HCT116 (cell line): ENCODE data around the gene IPO5. TPM values are rescaled to one million over a fixed set of nuclear protein-coding genes. Genes with fewer than 3 reads are reported as not detected.
A peak's percentile ranks its signal among the peaks of the same experiment; 100 is the strongest.

Experiments used
- ATAC-seq: fragments of 200-7000 bp; cut with Tn5 transposase; 2 replicates; pipeline ENCODE4 v1.9.1; 2020; ENCODE audit warnings: mild to moderate bottlenecking, moderate library complexity
- BruUV-seq: library from RNA; stranded (reverse); fragments of 400-500 nt; replicated peaks from 2 replicates; lab custom pipeline; 2021; lab: Mats Ljungman, UMichigan
- CTCF ChIA-PET: fragments of 300-600 bp; sonication (Branson Sonifier 250); formaldehyde crosslinking; loops from one replicate; lab custom pipeline; 2021; ENCODE audit warnings: antibody characterized with exemption; lab: Charles Lee
- POLR2A ChIA-PET: fragments of 300-600, 350-600 bp; sonication (Branson Sonifier 250); formaldehyde crosslinking; loops from one replicate; lab custom pipeline; 2021; ENCODE audit warnings: antibody characterized with exemption; lab: Charles Lee
- RAD21 ChIA-PET, 2 experiments: fragments of 300-600 bp; sonication (Branson Sonifier 250); formaldehyde crosslinking; loops; one replicate each; lab custom pipeline; 2023; ENCODE audit warnings: low total read pairs in 2 of 2; ENCODE audit not compliant: uncharacterized antibody in 2 of 2, unreplicated experiment in 2 of 2, low non-redundant PET in 1 of 2; lab: Charles Lee
- DNase-seq: peaks from one replicate; pipeline ENCODE4 v3.0.0-alpha.2; 2010; ENCODE audit warnings: low read depth, low spot score
- H2AFZ ChIP-seq: fragments of 200-600 bp; shearing (Covaris generic), sonication (generic); 2 replicates; pipeline ENCODE4 v1.6.1; 2017; ENCODE audit warnings: low read depth, mixed run types, mixed read lengths, antibody characterized with exemption, low read length; ENCODE audit not compliant: poor library complexity, severe bottlenecking
- H3K27ac ChIP-seq: 2 replicates; pipeline ENCODE4 v1.5.1; 2012; ENCODE audit warnings: low read depth, low read length
- H3K27me3 ChIP-seq: fragments of 200-600 bp; sonication (generic); 2 replicates; pipeline ENCODE4 v1.6.1; 2016; ENCODE audit warnings: mixed run types, low read length, mixed read lengths; ENCODE audit not compliant: insufficient read depth
- H3K36me3 ChIP-seq, 2 experiments: fragments of 200-500 bp in 1 of 2; fragments of 200-600 bp in 1 of 2; sonication (Bioruptor generic) in 1 of 2; sonication (generic) in 1 of 2; 2 replicates each; pipeline versions ENCODE4 v1.5.1 to v1.6.1; 2014 to 2016; ENCODE audit warnings: low read length in 2 of 2, inconsistent platforms in 1 of 2, mixed read lengths in 1 of 2, mixed run types in 1 of 2; ENCODE audit not compliant: insufficient read depth in 2 of 2, control insufficient read depth in 1 of 2
- H3K4me1 ChIP-seq, 2 experiments: fragments of 200-600 bp in 1 of 2; sonication (generic) in 1 of 2; 2 replicates each; pipeline versions ENCODE4 v1.5.1 to v1.6.1; 2012 to 2017; ENCODE audit warnings: low read length in 2 of 2, inconsistent platforms in 1 of 2, mild to moderate bottlenecking in 1 of 2, mixed read lengths in 1 of 2, mixed run types in 1 of 2, moderate library complexity in 1 of 2; ENCODE audit not compliant: insufficient read depth in 2 of 2, control insufficient read depth in 1 of 2
- H3K4me2 ChIP-seq: fragments of 200-600 bp; sonication (generic); 2 replicates; pipeline ENCODE4 v1.6.1; 2017; ENCODE audit warnings: mixed run types, low read length, mixed read lengths
- H3K4me3 ChIP-seq, 2 experiments: fragments of 200-600 bp in 1 of 2; sonication (generic) in 1 of 2; replicated peaks in 1 of 2; 2 replicates each; pipeline ENCODE4 v1.5.1; 2011 to 2016; ENCODE audit warnings: low read length in 2 of 2, control low read depth in 1 of 2, low read depth in 1 of 2, mild to moderate bottlenecking in 1 of 2, mixed read lengths in 1 of 2, mixed run types in 1 of 2
- H3K79me2 ChIP-seq: fragments of 200-600 bp; sonication (generic); 2 replicates; pipeline ENCODE4 v1.6.1; 2017; ENCODE audit warnings: mild to moderate bottlenecking, mixed run types, low read length, moderate library complexity, mixed read lengths; ENCODE audit not compliant: insufficient read depth
- H3K9ac ChIP-seq: fragments of 200-600 bp; sonication (generic); 2 replicates; pipeline ENCODE4 v1.6.1; 2016; ENCODE audit warnings: low read length, mixed read lengths
- H3K9me2 ChIP-seq: fragments of 200-600 bp; sonication (generic), shearing (Covaris generic); 2 replicates; pipeline ENCODE4 v1.6.1; 2017; ENCODE audit warnings: mixed run types, mild to moderate bottlenecking, moderate library complexity; ENCODE audit not compliant: insufficient read depth
- H3K9me3 ChIP-seq, 2 experiments: fragments of 200-500 bp in 1 of 2; fragments of 200-600 bp in 1 of 2; sonication (Bioruptor generic) in 1 of 2; sonication (generic) in 1 of 2; 2 replicates each; pipeline ENCODE4 v1.6.1; 2014 to 2017; ENCODE audit warnings: low read length in 2 of 2, mixed read lengths in 2 of 2, inconsistent platforms in 1 of 2, low read depth in 1 of 2, mild to moderate bottlenecking in 1 of 2, mixed run types in 1 of 2, moderate library complexity in 1 of 2; ENCODE audit not compliant: control insufficient read depth in 1 of 2, insufficient read depth in 1 of 2
- H4K20me1 ChIP-seq: fragments of 200-600 bp; sonication (generic), shearing (Covaris generic); 2 replicates; pipeline ENCODE4 v1.6.1; 2017; ENCODE audit warnings: mixed run types, mild to moderate bottlenecking, moderate library complexity; ENCODE audit not compliant: insufficient read depth
- RAD21 ChIP-seq: IDR thresholded peaks from 2 replicates; pipeline ENCODE4 v1.6.1; 2012; ENCODE audit warnings: low read depth, mild to moderate bottlenecking
- REST ChIP-seq: IDR thresholded peaks from 2 replicates; pipeline ENCODE4 v1.6.1; 2012; ENCODE audit warnings: low read depth
- intact Hi-C: fragments of 100-400 bp; cut with micrococcal nuclease; formaldehyde crosslinking; loops from 2 replicates; pipeline ENCODE4 v1.10.0; 2022
- total RNA-seq: library from RNA; stranded (reverse); gene quantifications from one replicate; pipeline ENCODE4 v1.2.1, GENCODE V29; 2021; ENCODE audit not compliant: unreplicated experiment
- TF ChIP-seq, protein P1 (sequence below): IDR thresholded peaks from 2 replicates; pipeline ENCODE4 v1.6.1; 2011; ENCODE audit warnings: mild to moderate bottlenecking, low read length, moderate library complexity; ENCODE audit not compliant: insufficient replicate concordance; ENCODE audit errors: extremely low read depth

Gene IPO5
- total RNA-seq, 1 experiment from 2014 or later: 237 TPM

- DNase-seq (no peak), ATAC-seq (peak; percentile 34; the same call in 1 of the 2 replicates)
- H3K27me3 ChIP-seq: no peaks in the 10 kb centered on the region
- no peaks in the 10 kb centered on the region for H3K79me2 ChIP-seq
- no peak overlapping the region for H3K27ac ChIP-seq
- CTCF ChIA-PET: interaction anchor here (0.9 kb wide), 1 partner anchor 14 kb away, joined by 4 read pairs; no protein-coding TSS in a partner anchor
- intact Hi-C loops: no loop called here
- no peaks in the 10 kb centered on the region for H4K20me1 ChIP-seq
- RAD21 ChIA-PET: no interaction called here
- TF ChIP-seq, protein P1, sequence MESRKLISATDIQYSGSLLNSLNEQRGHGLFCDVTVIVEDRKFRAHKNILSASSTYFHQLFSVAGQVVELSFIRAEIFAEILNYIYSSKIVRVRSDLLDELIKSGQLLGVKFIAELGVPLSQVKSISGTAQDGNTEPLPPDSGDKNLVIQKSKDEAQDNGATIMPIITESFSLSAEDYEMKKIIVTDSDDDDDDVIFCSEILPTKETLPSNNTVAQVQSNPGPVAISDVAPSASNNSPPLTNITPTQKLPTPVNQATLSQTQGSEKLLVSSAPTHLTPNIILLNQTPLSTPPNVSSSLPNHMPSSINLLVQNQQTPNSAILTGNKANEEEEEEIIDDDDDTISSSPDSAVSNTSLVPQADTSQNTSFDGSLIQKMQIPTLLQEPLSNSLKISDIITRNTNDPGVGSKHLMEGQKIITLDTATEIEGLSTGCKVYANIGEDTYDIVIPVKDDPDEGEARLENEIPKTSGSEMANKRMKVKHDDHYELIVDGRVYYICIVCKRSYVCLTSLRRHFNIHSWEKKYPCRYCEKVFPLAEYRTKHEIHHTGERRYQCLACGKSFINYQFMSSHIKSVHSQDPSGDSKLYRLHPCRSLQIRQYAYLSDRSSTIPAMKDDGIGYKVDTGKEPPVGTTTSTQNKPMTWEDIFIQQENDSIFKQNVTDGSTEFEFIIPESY: no peak
- no peak for TF ChIP-seq REST
- 0 out of 2 replicates have a peak, but pooled peaks have one; percentile 13 for TF ChIP-seq RAD21
- H3K4me2 ChIP-seq: no peak overlapping the region
- H3K9ac ChIP-seq: no peak overlapping the region
- H3K36me3 ChIP-seq: no peaks in the 10 kb centered on the region
- H3K9me3 ChIP-seq: no peaks in the 10 kb centered on the region
- no peak overlapping the region for H2AFZ ChIP-seq
- H3K4me3 ChIP-seq: no peak overlapping the region
- no TSS peak for BruUV-seq
- POLR2A ChIA-PET: no interaction called here
- no peaks in the 10 kb centered on the region for H3K9me2 ChIP-seq
- H3K4me1 ChIP-seq: peaks cover 0 to 3% of the 10 kb centered on the region in 2 experiments; a peak in 1 of 4 replicates
Observed at GRCh38 chr13:98065468-98065867, 112.0 kb downstream of the IPO5 start.
